ENCODE results near the gene EPAS1.

GRCh38 chr2:46266134-46266533, 31.1 kb upstream of the EPAS1 start:
- TF ChIP-seq CTCF (IDR thresholded peaks at IDR 0.05) (no peak), POLR2AphosphoS5 (IDR thresholded peaks at IDR 0.05; ENCODE audit: low read depth, low read length) (no peak)

Measured in Panc1 (cell line).